GM12878 (cell line): ENCODE data around the gene RNF152. TPM values are rescaled to one million over a fixed set of nuclear protein-coding genes. Genes with fewer than 3 reads are reported as not detected.

Experiments
- ATAC-seq: fragments of 200-7000 bp; cut with Tn5 transposase; 3 replicates; pipeline ENCODE4 v1.9.1; 2020; ENCODE audit warnings: mild to moderate bottlenecking, moderate library complexity
- BruUV-seq: library from RNA; stranded (reverse); fragments of 400-500 nt; replicated peaks from 2 replicates; lab custom pipeline; 2021; lab: Mats Ljungman, UMichigan
- CTCF ChIA-PET: fragments of 300-600 bp; sonication (Branson Sonifier 250); formaldehyde crosslinking; extraction: SDS; loops from one replicate; lab custom pipeline; 2021; ENCODE audit warnings: inconsistent platforms; lab: Yijun Ruan, JAX
- POLR2A ChIA-PET: fragments of 350-600 bp; formaldehyde crosslinking; extraction: SDS; loops from one replicate; lab custom pipeline; 2021; ENCODE audit warnings: inconsistent platforms; lab: Charles Lee
- RAD21 ChIA-PET: fragments of 300-600 bp; sonication (Branson Sonifier 250); formaldehyde crosslinking; loops from one replicate; lab custom pipeline; 2023; ENCODE audit warnings: antibody characterized with exemption; ENCODE audit not compliant: unreplicated experiment; lab: Charles Lee
- SMC1A ChIA-PET: fragments of 300-600 bp; sonication (Branson Sonifier 250); formaldehyde crosslinking; loops from one replicate; lab custom pipeline; 2023; ENCODE audit not compliant: unreplicated experiment, uncharacterized antibody; lab: Charles Lee
- DNase-seq: peaks from one replicate; pipeline ENCODE4 v3.0.0-alpha.2; 2011; ENCODE audit warnings: low read depth, low spot score
- FAIRE-seq: peaks from 3 replicates; lab custom pipeline; 2011; peaks lifted over from hg19 to GRCh38; lab: Jason Lieb, UNC
- H2AFZ ChIP-seq: 2 replicates; pipeline ENCODE4 v1.6.0; 2011; ENCODE audit warnings: low read depth, low read length, control low read depth; ENCODE audit not compliant: control insufficient read depth
- H3K27ac ChIP-seq: 2 replicates; pipeline ENCODE4 v1.5.1; 2011; ENCODE audit warnings: control low read depth; ENCODE audit not compliant: control insufficient read depth, insufficient read depth
- H3K27me3 ChIP-seq, 2 experiments: replicated peaks in 1 of 2; 2 replicates each; pipeline versions ENCODE4 v1.6.0 to v1.6.1; 2011; ENCODE audit warnings: low read length in 1 of 2; ENCODE audit not compliant: control insufficient read depth in 2 of 2, insufficient read depth in 2 of 2
- H3K36me3 ChIP-seq, 2 experiments: 2 replicates each; pipeline ENCODE4 v1.5.1; 2011; ENCODE audit warnings: low read length in 1 of 2; ENCODE audit not compliant: control insufficient read depth in 2 of 2, insufficient read depth in 2 of 2
- H3K4me1 ChIP-seq: 2 replicates; pipeline ENCODE4 v1.6.1; 2011; ENCODE audit warnings: mild to moderate bottlenecking, low read length, moderate library complexity, mixed read lengths; ENCODE audit not compliant: control insufficient read depth, insufficient read depth
- H3K4me2 ChIP-seq: 2 replicates; pipeline ENCODE4 v1.6.0; 2011; ENCODE audit warnings: control low read depth; ENCODE audit not compliant: control insufficient read depth, insufficient read depth
- H3K4me3 ChIP-seq: fragments of 200-600 bp; sonication (generic); 2 replicates; pipeline ENCODE4 v1.5.1; 2016
- H3K79me2 ChIP-seq: 2 replicates; pipeline ENCODE4 v1.6.0; 2011; ENCODE audit warnings: low read length; ENCODE audit not compliant: control insufficient read depth, insufficient read depth
- H3K9ac ChIP-seq: 2 replicates; pipeline ENCODE4 v1.8.0; 2011; ENCODE audit warnings: low read length, control low read depth, mixed read lengths; ENCODE audit not compliant: control insufficient read depth, insufficient read depth
- H3K9me3 ChIP-seq: replicated peaks from 3 replicates; pipeline ENCODE4 v1.5.1; 2011; ENCODE audit warnings: mild to moderate bottlenecking, low read length; ENCODE audit not compliant: control insufficient read depth, insufficient read depth
- H4K20me1 ChIP-seq: 2 replicates; pipeline ENCODE4 v1.6.0; 2011; ENCODE audit not compliant: control insufficient read depth, insufficient read depth
- ATF2 ChIP-seq: IDR thresholded peaks from 2 replicates; pipeline ENCODE4 v1.6.1; 2012; ENCODE audit warnings: low read length, inconsistent platforms
- CHD4 ChIP-seq: fragments of 200-600 bp; sonication (generic); IDR thresholded peaks from 2 replicates; pipeline ENCODE4 v1.6.1; 2016; ENCODE audit warnings: mild to moderate bottlenecking
- E2F4 ChIP-seq: IDR thresholded peaks from 2 replicates; pipeline ENCODE4 v1.6.1; 2012; ENCODE audit warnings: low read depth, low read length, improper control_type of control experiment
- MYC ChIP-seq: IDR thresholded peaks from 2 replicates; pipeline ENCODE4 v1.6.1; 2011; ENCODE audit warnings: mild to moderate bottlenecking, low read length, moderate library complexity, inconsistent platforms; ENCODE audit not compliant: insufficient read depth, insufficient replicate concordance, insufficient read length, severe bottlenecking
- POLR2AphosphoS5 ChIP-seq: IDR thresholded peaks from 2 replicates; pipeline ENCODE4 v1.6.1; 2011; ENCODE audit warnings: mild to moderate bottlenecking, low read length, inconsistent platforms
- PRDM15 ChIP-seq: fragments of 450-650 bp; formaldehyde crosslinking; IDR thresholded peaks from 2 replicates; pipeline ENCODE4 v1.4.0; 2020; ENCODE audit warnings: mild to moderate bottlenecking, moderate library complexity
- TCF7 ChIP-seq: IDR thresholded peaks from 2 replicates; pipeline ENCODE4 v1.6.1; 2014; ENCODE audit warnings: antibody characterized with exemption, borderline replicate concordance
- ZNF622 ChIP-seq: fragments of 450-650 bp; IDR thresholded peaks from 2 replicates; pipeline ENCODE4 v1.6.1; 2017; ENCODE audit warnings: mild to moderate bottlenecking, inconsistent platforms
- ZSCAN29 ChIP-seq: fragments of 450-650 bp; IDR thresholded peaks from 2 replicates; pipeline ENCODE4 v1.6.1; 2017; ENCODE audit warnings: mild to moderate bottlenecking, moderate library complexity
- ZZZ3 ChIP-seq: IDR thresholded peaks from 2 replicates; pipeline ENCODE4 v1.6.1; 2011; ENCODE audit warnings: low read depth; ENCODE audit not compliant: control insufficient read depth, insufficient read length
- WGBS: methylation state at CpG from one replicate; pipeline ENCODE4 v1.1.6; 2016; ENCODE audit warnings: low lambda C conversion rate; ENCODE audit not compliant: insufficient replicate concordance, insufficient coverage; ENCODE audit errors: missing lambda C conversion rate; 5-methylcytosine and 5-hydroxymethylcytosine counted together
- in situ Hi-C: fragments of 300-500 bp; cut with MboI; formaldehyde crosslinking; loops from 9 replicates; pipeline ENCODE4 v1.14.3; 2018; ENCODE audit warnings: mixed read lengths
- intact Hi-C: fragments of 100-400 bp; cut with micrococcal nuclease; formaldehyde crosslinking; loops from one replicate; pipeline ENCODE4 v1.14.2; 2022; ENCODE audit not compliant: unreplicated experiment
- polyA plus RNA-seq, 11 experiments: library from polyadenylated mRNA; depleted of rRNA in 4 of 11; unstranded in 6 of 11; stranded (reverse) in 5 of 11; fragments of >200 nt; fragmentation: Nextera tagmentation in 4 of 11; fragmentation: Illumina TruSeq in 1 of 11; extraction: Ambion mirVana in 4 of 11; extraction: Trizol in 1 of 11; gene quantifications; 1 replicate in 1 of 11; 2 replicates in 10 of 11; pipeline versions ENCODE4 v1.2.1 to v1.2.3, GENCODE V29; 2011 to 2016; ENCODE audit warnings: inconsistent platforms in 2 of 11, missing spikeins in 2 of 11, low read depth in 1 of 11
- total RNA-seq, 4 experiments: library from RNA; depleted of rRNA in 3 of 4; stranded (reverse); fragments of >200 nt in 3 of 4; fragmentation: Illumina TruSeq in 1 of 4; extraction: Trizol in 1 of 4; gene quantifications; 2 replicates each; pipeline versions ENCODE4 v1.2.1 to v1.2.3, GENCODE V29; 2013 to 2021

RNF152 gene
- total and polyA plus RNA-seq, 10 of the 15 experiments (the other 5 are each of a cell fraction or from before 2014, with no cell fraction given) = under 0.01 to 0.07 (median 0.03) TPM; not detected in 7

DNA sequence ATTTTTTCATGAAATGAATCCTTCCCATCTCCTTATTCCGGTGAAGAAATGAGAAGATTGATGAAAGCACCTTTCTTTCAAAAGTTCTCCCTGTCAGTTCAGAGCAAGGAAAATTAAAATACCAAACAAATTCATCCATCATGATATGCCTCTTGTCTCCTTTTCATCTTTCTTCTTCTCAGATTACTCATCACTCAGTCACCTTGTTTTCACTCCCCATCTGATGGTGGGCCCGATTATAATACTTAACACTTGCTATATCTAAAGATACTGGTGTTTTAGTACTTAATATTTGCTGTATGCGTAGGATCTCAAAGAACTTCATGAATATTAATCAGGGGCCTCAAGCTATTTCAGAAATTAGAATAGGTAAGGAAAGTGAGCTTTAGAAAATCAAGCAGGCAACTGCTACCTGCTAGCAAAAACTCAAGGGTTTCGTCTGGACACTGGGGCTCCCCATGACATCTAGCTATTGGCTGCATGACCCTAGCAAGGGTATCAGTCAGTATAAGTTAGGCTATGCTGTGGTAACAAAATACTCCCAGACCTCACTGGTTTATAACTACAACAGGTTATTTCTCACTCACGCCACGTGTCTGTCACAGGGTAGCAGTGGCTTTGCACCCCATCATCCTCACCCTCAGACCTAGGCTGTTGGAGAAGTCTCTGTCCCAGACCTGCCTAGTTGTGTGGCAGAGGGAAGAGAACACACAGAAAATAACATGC is 39.0 kb upstream of the RNF152 start (continued):
- TF ChIP-seq ZNF622 = no peak

DNA sequence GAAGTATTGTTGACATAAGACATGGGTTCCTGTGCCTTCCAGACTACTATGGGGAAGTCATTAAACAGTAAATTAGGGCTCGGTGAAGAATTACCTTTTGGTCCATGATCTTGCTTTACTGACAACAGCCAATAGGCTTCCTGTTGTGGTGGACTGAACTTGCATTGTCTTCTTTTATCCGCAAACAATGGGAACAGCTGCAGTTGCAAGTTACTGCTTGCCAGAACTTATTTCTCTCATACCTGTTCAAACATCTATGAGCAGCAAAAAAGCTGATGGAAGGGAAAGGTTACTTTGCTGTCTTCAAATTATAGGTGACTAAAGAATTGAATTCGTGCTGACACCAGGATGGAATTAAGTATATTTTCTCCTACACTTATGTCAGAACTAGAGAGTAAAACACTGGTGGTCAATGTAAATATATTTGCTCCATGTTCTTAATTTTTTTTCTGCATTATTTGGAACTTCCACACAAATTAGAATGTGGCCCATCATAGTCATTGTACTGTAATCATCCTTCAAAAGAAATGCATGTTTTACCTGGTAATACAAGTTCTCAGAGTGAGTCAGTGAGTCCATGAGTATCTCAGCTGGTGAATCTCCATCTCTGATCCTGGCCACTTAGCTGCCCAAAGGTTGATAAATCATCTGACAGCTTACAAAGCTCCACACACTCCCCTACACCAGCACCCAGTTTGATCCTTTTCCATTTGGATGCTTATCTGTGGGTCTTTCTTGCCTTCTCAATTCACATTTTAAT is 37.3 kb upstream of the RNF152 start:
- ATAC-seq = no peak
- H3K4me3 ChIP-seq = no peak overlapping the region
- H3K36me3 ChIP-seq = no peaks in the 10 kb centered on the region
- RAD21 ChIA-PET = no interaction called here
- no peaks in the 10 kb centered on the region for H3K79me2 ChIP-seq
- in situ Hi-C loops (no loop called here), intact Hi-C loops (no loop called here)
- no peak overlapping the region for H3K9ac ChIP-seq
- 18% methylated on average over 3 of the region's 3 CpGs for WGBS
- no peak overlapping the region for H2AFZ ChIP-seq
- FAIRE-seq = no peak
- TF ChIP-seq PRDM15 (CRISPR knock-in tag) = no peak
- no peak for TF ChIP-seq ATF2
- no peak for TF ChIP-seq E2F4
- TF ChIP-seq ZZZ3 = no peak
- TF ChIP-seq TCF7 = no peak
- no peak for TF ChIP-seq ZSCAN29
- TF ChIP-seq MYC = no peak
- TF ChIP-seq POLR2AphosphoS5 = no peak
- TF ChIP-seq CHD4 = no peak
- no peak overlapping the region for H3K4me2 ChIP-seq
- SMC1A ChIA-PET = interaction anchor here (1.0 to 1.4 kb wide), 2 partner anchors 14 to 66 kb away, joined by 3 read pairs; no protein-coding TSS in a partner anchor
- no TSS peak for BruUV-seq
- no peaks in the 10 kb centered on the region; the same call in 1 of the 3 replicates for H3K9me3 ChIP-seq
- H3K4me1 ChIP-seq = no peaks in the 10 kb centered on the region
- POLR2A ChIA-PET = no interaction called here
- H4K20me1 ChIP-seq = no peaks in the 10 kb centered on the region
- no peaks in the 10 kb centered on the region for H3K27me3 ChIP-seq
- DNase-seq = no peak
- CTCF ChIA-PET = no interaction called here
- no peak overlapping the region for H3K27ac ChIP-seq
